NCI-H526 (cell line): ENCODE data around the gene NES.
"Not testable (repeated sequence)": the region's sequence is repeated elsewhere in the genome, so short reads cannot be mapped to it uniquely, and the experiment has no call there.

ENCODE experiments used
- DNase-seq, 2 experiments: peaks; one replicate each; lab custom pipeline; 2025; lab: John Stamatoyannopoulos, UW

NES gene

GRCh38 chr1:156644146-156644545, 33.1 kb downstream of the NES start:
- no peak for DNase-seq

GRCh38 chr1:156643778-156644092, 33.5 kb downstream of the NES start:
- DNase-seq: no peak

- DNase-seq: peak in 1 of 2 experiments; percentile 38
Measured at GRCh38 chr1:156643049-156643777, 34.0 kb downstream of the NES start.

- DNase-seq: peak in 1 of 2 experiments; percentile 75
Measured at GRCh38 chr1:156642265-156643048, 34.8 kb downstream of the NES start.

- DNase-seq: peak in 1 of 2 experiments; percentile 89
Measured at GRCh38 chr1:156641761-156642264, 35.4 kb downstream of the NES start, which contains the start of gene BCAN. BCAN (plus strand) TSS chr1:156642117; CDS start chr1:156646055, 3,938 bp downstream.

DNA sequence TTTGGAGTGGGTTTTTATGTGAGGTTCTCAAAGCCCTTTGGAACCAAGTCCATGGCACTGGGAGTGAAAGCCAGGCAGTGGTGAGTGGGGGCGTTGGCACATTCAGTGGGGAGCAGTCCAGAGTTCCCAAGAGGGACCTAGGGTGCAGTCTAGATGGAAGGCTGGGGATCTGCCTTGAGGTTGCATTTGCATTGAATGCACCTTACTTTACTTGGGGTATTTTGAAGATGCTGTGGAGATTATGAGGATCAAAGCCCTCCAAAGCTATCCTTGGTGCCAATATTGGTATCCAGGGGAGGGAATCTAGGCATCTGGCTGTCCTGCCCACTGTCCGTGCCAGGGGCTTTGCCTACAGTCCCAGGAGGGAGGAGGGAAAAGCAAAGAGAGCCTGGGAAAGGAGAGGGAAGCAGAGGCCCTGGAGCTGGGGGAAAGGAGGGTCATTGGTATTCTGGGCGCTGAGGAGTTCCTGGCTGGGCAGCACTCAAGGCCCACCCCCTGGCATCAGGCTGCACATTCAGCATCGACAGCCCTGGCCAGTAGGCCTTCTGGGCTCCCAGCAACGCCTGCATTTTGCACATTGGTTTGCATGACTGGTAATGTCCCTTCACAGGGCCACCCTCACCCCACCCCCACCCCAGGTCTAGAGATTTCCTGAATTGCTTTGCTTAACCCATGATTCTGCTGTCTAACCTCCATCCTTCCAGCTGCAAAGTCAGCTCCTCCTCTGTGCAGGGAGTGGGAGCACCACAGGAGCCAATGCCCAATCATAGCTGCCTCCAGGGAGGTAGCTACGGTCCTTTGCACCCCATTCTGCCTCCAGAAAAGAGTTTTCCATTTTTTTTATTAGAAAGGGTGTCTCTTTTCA, 36.1 kb downstream of the NES start:
- DNase-seq: peak in 1 of 2 experiments; percentile 34

GRCh38 chr1:156639601-156640101, 37.6 kb downstream of the NES start:
- DNase-seq: peak in 1 of 2 experiments; percentile 47

- no peak for DNase-seq
Measured at GRCh38 chr1:156638189-156638985, 38.8 kb downstream of the NES start.

- DNase-seq: no peak
Measured at GRCh38 chr1:156632355-156632754, 44.9 kb downstream of the NES start.

DNA sequence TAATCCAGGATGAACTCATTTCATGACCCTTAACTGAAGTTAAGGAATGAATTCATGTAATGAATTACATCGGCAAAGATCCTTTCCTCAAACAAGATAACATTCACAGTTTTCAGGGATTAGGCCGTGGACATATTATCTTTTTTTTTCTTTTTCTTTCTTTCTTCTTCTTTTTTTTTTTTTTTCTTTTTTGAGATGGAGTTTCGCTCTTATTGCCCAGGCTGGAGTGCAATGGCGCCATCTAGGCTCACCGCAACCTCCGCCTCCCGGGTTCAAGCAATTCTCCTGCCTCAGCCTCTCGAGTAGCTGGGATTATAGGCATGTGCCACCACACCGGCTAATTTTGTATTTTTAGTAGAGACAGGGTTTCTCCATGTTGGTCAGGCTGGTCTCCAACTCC, 46.1 kb downstream of the NES start:
- not testable (repeated sequence) for DNase-seq

GRCh38 chr1:156629823-156630449, 47.3 kb downstream of the NES start:
- DNase-seq: no peak

DNA sequence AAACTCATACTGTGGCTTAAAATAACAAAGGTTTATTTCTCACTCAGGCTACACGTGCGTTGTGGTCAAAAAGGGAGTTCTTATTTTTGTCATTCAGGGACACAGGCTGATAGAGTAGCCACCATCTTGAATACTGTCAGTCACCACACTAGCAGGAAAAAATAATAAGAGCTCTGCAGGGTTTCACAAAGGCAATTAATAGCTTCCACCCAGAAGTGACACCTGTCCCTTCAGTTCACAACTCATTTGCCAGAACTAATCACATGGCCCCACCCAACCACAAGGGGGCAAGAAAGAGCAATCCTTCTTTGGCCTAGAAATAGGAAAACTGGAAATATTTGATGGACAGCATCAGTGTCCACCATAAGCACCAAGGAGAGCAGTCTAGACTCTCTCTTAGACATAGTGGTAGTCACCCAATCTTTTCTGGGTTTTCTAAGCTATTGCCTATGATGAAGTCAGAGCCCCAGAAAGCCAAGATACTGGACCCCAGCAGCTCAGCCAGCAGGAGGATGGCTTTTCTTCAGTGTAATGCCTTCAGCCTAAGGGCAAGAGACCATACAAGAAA, 49.8 kb downstream of the NES start:
- peak; percentile 61 to 83 for DNase-seq

- no peak for DNase-seq
Measured at GRCh38 chr1:156626079-156626438, 51.1 kb downstream of the NES start.

- peak in 1 of 2 experiments; percentile 90 for DNase-seq
Measured at GRCh38 chr1:156625436-156626078, 51.6 kb downstream of the NES start.

DNA sequence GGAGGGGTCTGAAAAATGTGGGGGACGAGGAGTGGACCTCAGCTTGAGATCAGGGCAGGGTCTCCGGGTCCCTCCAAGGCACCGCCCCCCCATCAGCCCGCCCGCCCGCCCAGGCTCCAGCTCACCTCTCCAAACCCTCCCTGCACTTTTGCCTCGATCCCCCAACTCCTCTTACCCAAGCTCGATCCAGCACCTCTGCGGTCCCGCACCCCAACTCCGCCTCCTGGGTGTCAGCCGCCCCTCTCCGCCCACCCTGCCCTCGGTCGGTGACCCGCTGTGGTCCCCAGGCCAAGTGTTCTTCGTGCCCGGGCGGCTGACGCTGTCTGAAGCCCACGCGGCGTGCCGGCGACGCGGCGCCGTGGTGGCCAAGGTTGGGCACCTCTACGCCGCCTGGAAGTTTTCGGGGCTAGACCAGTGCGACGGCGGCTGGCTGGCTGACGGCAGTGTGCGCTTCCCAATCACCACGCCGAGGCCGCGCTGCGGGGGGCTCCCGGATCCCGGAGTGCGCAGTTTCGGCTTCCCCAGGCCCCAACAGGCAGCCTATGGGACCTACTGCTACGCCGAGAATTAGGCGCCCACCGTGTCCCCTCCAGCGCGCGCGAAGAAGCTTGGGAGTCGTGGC, 52.3 kb downstream of the NES start:
- peak in 1 of 2 experiments; percentile 71 for DNase-seq

GRCh38 chr1:156623946-156624813, 53.0 kb downstream of the NES start:
- peak; percentile 82 to 95 for DNase-seq

DNA sequence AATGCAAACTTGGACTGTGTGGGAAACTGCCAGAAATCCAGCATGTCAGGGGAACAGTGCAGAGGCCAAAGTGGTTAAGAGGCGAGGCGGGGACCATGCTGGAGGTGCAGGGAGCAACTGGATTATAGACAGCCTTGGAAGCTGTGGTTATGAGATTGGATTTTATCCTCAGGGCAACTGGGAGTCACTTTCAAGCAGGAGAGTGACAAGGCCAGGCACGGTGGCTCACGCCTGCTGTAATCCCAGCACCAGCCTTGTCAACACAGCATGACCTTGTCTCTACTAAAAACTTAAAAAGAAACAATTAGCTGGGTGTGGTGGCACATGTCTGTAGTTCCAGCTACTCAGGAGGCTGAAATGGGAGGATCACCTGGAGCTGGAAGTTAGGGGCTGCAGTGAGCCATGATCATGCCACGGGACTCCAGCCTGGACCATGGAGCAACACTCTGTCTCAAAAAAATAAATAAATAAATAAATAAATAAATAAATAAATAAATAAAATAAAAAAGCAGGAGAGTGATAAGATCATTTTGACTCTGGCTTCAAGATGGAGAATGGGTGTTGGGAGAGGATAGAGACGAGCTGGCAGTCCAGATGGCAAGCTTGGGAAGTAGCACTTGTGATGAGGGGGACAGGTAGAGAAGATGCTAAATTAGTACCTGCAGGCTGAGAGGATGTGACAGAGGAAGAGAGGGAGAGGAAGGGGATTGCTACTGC, 54.5 kb downstream of the NES start:
- no peak for DNase-seq

DNA sequence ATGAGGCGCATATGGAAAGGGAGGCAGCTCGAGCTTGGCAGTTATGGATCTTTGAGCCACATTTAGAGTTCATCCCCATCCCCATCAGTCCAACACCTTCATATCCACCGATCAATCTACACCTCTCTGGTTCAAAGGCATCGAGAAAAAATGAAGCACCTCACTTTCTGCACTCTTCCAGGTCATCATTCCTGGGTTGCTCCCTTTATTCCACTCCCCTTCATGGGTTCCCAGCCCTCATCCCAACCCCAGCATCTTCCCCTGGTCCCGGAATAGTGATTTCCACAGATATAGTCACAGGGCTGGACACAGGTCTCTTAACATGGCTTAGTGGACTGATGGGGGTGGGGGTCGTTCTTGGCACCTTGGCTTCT, 57.6 kb downstream of the NES start:
- no peak for DNase-seq
